ENCODE results near the gene SMYD3.

GRCh38 chr1:246187834-246188372 is 319.2 kb downstream of the SMYD3 start:
- TF ChIP-seq CTCF (IDR thresholded peaks at IDR 0.05), result no peak
- no peak for TF ChIP-seq POLR2A (IDR thresholded peaks at IDR 0.05)
